Colonic mucosa (tissue), 4 donors: ENCODE measurements around the gene PLXNA4. TPM values are rescaled to one million over a fixed set of nuclear protein-coding genes. Genes with fewer than 3 reads are reported as not detected.

ENCODE experiments used
- DNase-seq: peaks from one replicate; pipeline ENCODE4 v3.0.0-alpha.2; 2020
- H3K27ac ChIP-seq: fragments of 200-600 bp; one replicate; pipeline ENCODE4 v1.8.0; 2021
- H3K27me3 ChIP-seq: fragments of 200-600 bp; one replicate; pipeline ENCODE4 v1.8.0; 2021
- H3K36me3 ChIP-seq: fragments of 200-600 bp; one replicate; pipeline ENCODE4 v1.8.0; 2021
- H3K4me1 ChIP-seq: fragments of 200-600 bp; one replicate; pipeline ENCODE4 v1.8.0; 2021; ENCODE audit warnings: mild to moderate bottlenecking
- H3K4me3 ChIP-seq: fragments of 200-600 bp; one replicate; pipeline ENCODE4 v1.8.0; 2021
- H3K9ac ChIP-seq, 2 donors: one replicate each; pipeline ENCODE4 v1.7.0; 2013; ENCODE audit warnings: control low read depth in 2 of 2, low read depth in 2 of 2, low read length in 2 of 2
- H3K9me3 ChIP-seq: fragments of 200-600 bp; one replicate; pipeline ENCODE4 v1.8.0; 2021
- intact Hi-C: fragments of 100-400 bp; cut with DNase I; formaldehyde crosslinking; loops from one replicate; pipeline ENCODE4 v1.14.1; 2022
- total RNA-seq, 2 donors: library from RNA; stranded (reverse); fragmentation: NEBNext Ultra II Directional in 1 of 2; extraction: Animal tissue kit (Norgen Biotek cat#: 25700) in 1 of 2; gene quantifications; one replicate each; pipeline ENCODE4 v1.2.1, GENCODE V29; 2021
- TF ChIP-seq, protein P1 (sequence below): fragments of 200-600 bp; IDR thresholded peaks from one replicate; pipeline ENCODE4 v1.8.0; 2022; ENCODE audit warnings: antibody characterized with exemption, mild to moderate bottlenecking
- donor health status: healthy.
- donor health status: DM: no; HTN: no; CAD: no.
- donor health status: DM: no; HTN: no; CAD: no.

The PLXNA4 gene
- total RNA-seq, 2 donors from 2014 or later = 0.15 to 0.77 TPM

DNA sequence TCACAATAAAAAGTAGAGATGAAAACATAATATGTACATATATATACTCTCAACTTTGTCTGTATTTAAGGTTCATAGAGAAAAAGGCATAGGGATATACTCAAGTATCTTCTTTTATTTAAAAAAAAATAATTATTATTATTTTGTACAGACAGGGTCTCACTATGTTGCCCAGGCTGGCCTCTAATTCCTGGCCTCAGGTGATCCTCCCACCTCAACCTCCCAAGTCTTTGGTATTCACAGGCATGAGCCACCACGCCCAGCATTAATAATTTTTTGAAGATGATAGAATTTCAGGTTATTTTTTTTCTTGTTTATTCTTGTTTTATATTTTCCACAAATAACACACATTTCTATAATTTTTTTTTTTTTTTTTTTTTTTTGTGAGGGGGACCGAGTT, 113.8 kb downstream of the PLXNA4 start:
- Histone ChIP-seq H3K27ac (no peak overlapping the region), H3K4me3 (no peak overlapping the region), H3K27me3 (no peaks in the 10 kb centered on the region), H3K36me3 (no peaks in the 10 kb centered on the region), H3K9ac (no peak overlapping the region), H3K4me1 (no peaks in the 10 kb centered on the region), H3K9me3 (no peaks in the 10 kb centered on the region)
- intact Hi-C loops = no loop called here
- TF ChIP-seq, protein P1, sequence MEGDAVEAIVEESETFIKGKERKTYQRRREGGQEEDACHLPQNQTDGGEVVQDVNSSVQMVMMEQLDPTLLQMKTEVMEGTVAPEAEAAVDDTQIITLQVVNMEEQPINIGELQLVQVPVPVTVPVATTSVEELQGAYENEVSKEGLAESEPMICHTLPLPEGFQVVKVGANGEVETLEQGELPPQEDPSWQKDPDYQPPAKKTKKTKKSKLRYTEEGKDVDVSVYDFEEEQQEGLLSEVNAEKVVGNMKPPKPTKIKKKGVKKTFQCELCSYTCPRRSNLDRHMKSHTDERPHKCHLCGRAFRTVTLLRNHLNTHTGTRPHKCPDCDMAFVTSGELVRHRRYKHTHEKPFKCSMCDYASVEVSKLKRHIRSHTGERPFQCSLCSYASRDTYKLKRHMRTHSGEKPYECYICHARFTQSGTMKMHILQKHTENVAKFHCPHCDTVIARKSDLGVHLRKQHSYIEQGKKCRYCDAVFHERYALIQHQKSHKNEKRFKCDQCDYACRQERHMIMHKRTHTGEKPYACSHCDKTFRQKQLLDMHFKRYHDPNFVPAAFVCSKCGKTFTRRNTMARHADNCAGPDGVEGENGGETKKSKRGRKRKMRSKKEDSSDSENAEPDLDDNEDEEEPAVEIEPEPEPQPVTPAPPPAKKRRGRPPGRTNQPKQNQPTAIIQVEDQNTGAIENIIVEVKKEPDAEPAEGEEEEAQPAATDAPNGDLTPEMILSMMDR = no peak
- DNase-seq = no peak

DNA sequence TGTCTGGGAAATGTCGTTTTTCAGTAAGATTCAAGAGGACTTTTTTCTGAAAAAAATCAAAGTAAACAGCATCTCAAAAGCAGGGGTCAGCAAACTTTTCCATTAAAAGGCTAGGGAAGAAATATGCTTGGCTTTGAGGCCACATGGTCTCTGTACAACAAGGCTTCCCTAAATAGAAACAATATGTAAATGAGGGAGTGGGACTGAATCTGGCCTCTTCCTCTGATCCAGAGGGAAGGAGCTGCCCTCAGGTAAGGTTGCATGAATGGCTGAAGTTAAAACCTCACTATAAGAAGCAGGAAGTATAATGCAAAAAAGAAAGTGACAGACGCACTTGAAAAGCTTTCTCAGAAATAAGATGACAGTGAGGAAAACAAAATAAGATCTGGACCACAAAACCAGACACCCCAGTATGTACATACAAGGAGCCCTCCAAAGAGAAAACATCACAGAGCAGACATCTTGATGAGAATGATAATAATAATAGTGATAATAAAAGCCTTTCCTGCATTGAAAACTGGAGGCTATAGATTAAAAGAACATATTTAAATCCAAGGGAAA, 115.2 kb downstream of the PLXNA4 start:
- intact Hi-C loops = no loop called here
- Histone ChIP-seq H3K27ac (no peak overlapping the region), H3K36me3 (no peaks in the 10 kb centered on the region), H3K9me3 (no peaks in the 10 kb centered on the region), H3K4me3 (no peak overlapping the region), H3K4me1 (no peaks in the 10 kb centered on the region), H3K27me3 (no peaks in the 10 kb centered on the region), H3K9ac (no peak overlapping the region)
- TF ChIP-seq, protein P1 = no peak
- no peak for DNase-seq

DNA sequence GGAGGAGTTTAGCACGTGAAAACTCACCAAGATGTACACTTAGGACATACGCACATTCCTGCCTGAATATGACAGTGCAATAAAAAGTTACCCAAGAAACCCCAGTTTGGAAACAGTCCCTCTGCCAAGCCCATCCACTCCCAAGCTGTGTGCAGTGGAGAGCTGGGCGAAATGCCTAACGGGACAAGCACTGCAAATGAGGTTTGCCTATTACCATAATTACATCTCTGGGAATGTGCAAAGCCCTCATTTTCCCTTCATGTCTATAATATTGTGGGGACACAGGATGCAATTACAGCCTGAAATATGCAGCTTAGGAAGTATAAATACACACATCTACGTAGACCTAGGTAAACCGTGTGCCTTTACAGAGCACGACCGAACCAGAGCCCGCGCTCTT, 117.5 kb downstream of the PLXNA4 start:
- Histone ChIP-seq H3K27ac (no peak overlapping the region), H3K27me3 (no peaks in the 10 kb centered on the region), H3K4me3 (no peak overlapping the region), H3K9ac (no peak overlapping the region), H3K4me1 (no peaks in the 10 kb centered on the region), H3K36me3 (no peaks in the 10 kb centered on the region), H3K9me3 (no peaks in the 10 kb centered on the region)
- no peak for DNase-seq
- TF ChIP-seq, protein P1 = no peak
- intact Hi-C loops = no loop called here

DNA sequence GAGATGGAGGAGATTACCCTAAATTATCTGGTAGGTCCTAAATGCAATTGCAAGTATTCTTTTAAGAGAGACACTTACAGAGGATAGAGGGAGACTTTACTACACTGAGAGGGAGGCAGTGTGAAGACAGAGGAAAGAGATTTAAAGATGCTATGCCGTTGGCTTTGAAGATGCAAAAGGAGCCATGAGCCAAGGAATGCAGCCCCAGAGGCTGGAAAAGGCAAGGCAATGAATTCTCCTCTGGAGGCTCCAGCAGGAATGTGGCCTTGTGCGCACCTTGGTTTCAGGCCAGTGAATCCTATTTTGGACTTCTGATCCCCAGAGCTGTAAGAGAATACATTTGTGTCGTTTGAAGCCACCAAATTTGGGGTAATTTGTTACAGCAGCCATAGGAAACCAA, 118.6 kb downstream of the PLXNA4 start:
- no peak for DNase-seq
- Histone ChIP-seq H3K9me3 (no peaks in the 10 kb centered on the region), H3K4me3 (no peak overlapping the region), H3K9ac (no peak overlapping the region), H3K27me3 (no peaks in the 10 kb centered on the region), H3K36me3 (no peaks in the 10 kb centered on the region), H3K4me1 (no peaks in the 10 kb centered on the region), H3K27ac (no peak overlapping the region)
- intact Hi-C loops = no loop called here
- TF ChIP-seq, protein P1 = no peak

DNA sequence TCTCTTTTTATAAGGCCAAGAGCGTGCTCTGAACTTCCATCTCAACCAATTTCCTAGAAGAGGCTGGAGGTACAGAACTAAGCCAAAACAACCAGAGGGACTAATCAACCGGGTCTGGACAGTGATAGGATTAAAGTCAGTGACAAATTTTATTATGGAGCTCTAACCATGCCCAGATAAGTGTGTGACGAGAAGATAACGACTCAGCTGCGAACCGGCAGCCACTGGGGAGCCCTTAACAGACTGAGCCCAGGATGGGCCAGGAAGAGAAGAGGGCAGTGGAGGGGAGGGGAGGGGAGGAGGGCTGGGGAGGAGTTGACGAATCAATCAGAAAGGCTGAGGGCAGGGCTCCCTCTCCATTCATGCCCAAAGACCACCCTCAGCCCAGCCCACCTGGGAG, 119.9 kb downstream of the PLXNA4 start:
- H3K9ac ChIP-seq = no peak overlapping the region
- no peaks in the 10 kb centered on the region for H3K4me1 ChIP-seq
- DNase-seq = no peak
- TF ChIP-seq, protein P1 = no peak
- no peaks in the 10 kb centered on the region for H3K36me3 ChIP-seq
- intact Hi-C loops = no loop called here
- no peak overlapping the region for H3K4me3 ChIP-seq
- no peaks in the 10 kb centered on the region for H3K9me3 ChIP-seq
- no peak overlapping the region for H3K27ac ChIP-seq
- H3K27me3 ChIP-seq = no peaks in the 10 kb centered on the region
